Right atrium auricular region (tissue), 2 donors: ENCODE data around the gene PCSK9. TPM values are rescaled to one million over a fixed set of nuclear protein-coding genes. Genes with fewer than 3 reads are reported as not detected.

Source experiments
- DNase-seq: peaks from one replicate; pipeline ENCODE4 v3.0.0-alpha.2; 2019; ENCODE audit warnings: low spot score
- H3K27ac ChIP-seq, 2 donors: fragments of 200-600 bp; sonication (generic); 1 replicate in 1 of 2; 2 replicates in 1 of 2; pipeline ENCODE4 v1.5.1; 2016 to 2019
- H3K27me3 ChIP-seq, 2 donors: fragments of 200-600 bp; sonication (generic); one replicate each; pipeline versions ENCODE4 v1.5.1 to v1.6.0; 2017 to 2019
- H3K36me3 ChIP-seq: fragments of 200-600 bp; sonication (generic); one replicate; pipeline ENCODE4 v1.5.1; 2016
- H3K4me1 ChIP-seq, 2 donors: fragments of 200-600 bp; sonication (generic); one replicate each; pipeline versions ENCODE4 v1.5.1 to v1.6.0; 2017 to 2019
- H3K4me3 ChIP-seq, 2 donors: fragments of 200-600 bp; sonication (generic); 1 replicate in 1 of 2; 2 replicates in 1 of 2; pipeline ENCODE4 v1.5.1; 2017 to 2019; ENCODE audit warnings: mild to moderate bottlenecking in 1 of 2, moderate library complexity in 1 of 2
- H3K9me3 ChIP-seq, 2 donors: fragments of 200-600 bp; sonication (generic); one replicate each; pipeline ENCODE4 v1.5.1; 2019
- CTCF ChIP-seq, 2 donors: fragments of 200-600 bp; sonication (generic); IDR thresholded peaks; one replicate each; pipeline ENCODE4 v1.5.1; 2019; ENCODE audit warnings: antibody characterized with exemption in 2 of 2
- total RNA-seq, 2 donors: library from RNA; depleted of rRNA; stranded (reverse); fragments of >200 nt; gene quantifications; one replicate each; pipeline ENCODE4 v1.1.0, GENCODE V29; 2016

Gene PCSK9
- total RNA-seq, 2 donors from 2014 or later, result 0.47 TPM; not detected in 1

DNA sequence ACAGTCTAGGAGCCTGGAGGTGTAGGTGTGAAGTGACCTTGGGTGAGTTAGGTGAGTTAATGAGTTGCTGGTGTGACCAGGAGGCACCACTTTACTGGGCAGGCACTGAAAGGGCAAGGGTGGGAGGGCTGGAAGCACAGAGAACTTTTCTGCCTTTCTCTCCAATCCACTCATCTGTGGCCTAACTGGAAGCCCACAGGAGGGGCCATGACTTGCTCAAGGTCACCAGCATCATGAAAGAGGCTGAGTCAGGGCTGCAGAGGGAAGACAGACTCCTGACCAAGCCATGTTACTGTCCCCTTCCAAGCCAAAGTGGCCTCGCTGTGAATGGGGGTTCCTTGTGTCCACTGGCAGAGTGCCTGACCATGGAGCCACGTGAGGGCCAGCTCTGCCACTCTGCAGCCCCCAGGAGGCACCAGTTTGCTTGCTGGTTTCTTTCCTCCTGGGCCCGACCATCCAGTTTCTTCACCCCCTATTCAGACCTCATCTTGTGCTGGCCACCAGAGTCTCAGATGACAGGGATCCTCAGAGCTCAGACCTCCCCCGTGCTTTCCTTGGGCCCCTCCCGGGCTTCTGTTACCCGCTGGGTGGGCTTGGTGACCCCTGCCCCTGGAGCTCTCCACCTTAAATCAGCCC is 44.9 kb upstream of the PCSK9 start:
- Histone ChIP-seq H3K27ac (no peak overlapping the region), H3K9me3 (no peaks in the 10 kb centered on the region), H3K4me3 (no peak overlapping the region), H3K36me3 (no peaks in the 10 kb centered on the region), H3K27me3 (peaks cover 4 to 6% of the 10 kb centered on the region in 2 donors), H3K4me1 (peaks cover 0 to 7% of the 10 kb centered on the region in 2 donors)
- no peak for DNase-seq
- TF ChIP-seq CTCF (IDR thresholded peaks at IDR 0.05), result no peak

DNA sequence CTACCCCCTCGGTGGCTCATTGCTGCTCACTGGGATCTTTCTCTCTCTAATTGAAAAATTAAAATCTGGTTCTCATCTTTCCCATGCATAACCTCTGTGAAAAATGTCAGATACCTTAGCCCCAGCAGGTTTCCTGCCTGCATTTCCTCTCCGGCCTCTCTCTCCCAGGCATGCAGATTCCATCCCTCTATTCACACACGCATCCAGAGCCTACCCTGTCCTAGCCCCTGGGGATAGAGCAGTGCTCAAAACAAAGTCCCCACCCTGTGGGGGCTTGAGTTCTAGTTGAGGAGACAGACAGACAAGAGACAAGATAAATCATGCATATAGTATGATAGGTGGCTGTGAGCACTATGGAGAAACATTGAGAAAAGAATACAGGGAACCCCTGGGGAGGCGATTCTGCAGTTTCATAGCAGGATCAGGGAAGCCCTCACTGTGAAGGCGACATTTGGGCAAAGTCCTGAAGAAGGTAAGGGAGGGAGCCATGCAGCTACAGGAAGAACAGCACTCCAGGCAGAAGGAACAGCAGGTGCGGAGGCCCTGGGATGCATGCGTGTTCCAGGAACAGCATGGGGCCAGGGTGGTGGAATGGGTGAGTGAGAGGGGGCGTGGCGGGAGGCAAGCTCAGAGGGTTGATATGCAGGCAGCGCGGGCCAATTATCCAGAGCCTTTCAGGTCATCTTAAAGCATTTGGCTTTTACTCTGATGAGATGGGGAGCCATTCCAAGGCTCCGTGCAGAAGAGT is 44.2 kb upstream of the PCSK9 start:
- DNase-seq, result no peak
- Histone ChIP-seq H3K27me3 (peaks cover 4 to 6% of the 10 kb centered on the region in 2 donors), H3K4me3 (no peak overlapping the region), H3K36me3 (no peaks in the 10 kb centered on the region), H3K9me3 (no peaks in the 10 kb centered on the region), H3K4me1 (peaks cover 0 to 7% of the 10 kb centered on the region in 2 donors), H3K27ac (no peak overlapping the region)
- TF ChIP-seq CTCF (IDR thresholded peaks at IDR 0.05), result no peak

- Histone ChIP-seq H3K4me1 (peaks cover 0 to 7% of the 10 kb centered on the region in 2 donors), H3K27ac (no peak overlapping the region), H3K9me3 (no peaks in the 10 kb centered on the region), H3K36me3 (no peaks in the 10 kb centered on the region), H3K4me3 (no peak overlapping the region), H3K27me3 (peaks cover 4 to 6% of the 10 kb centered on the region in 2 donors)
- no peak for TF ChIP-seq CTCF (IDR thresholded peaks at IDR 0.05)
- DNase-seq, result no peak
Measured at GRCh38 chr1:54995835-54996234, 43.5 kb upstream of the PCSK9 start.

- peak; percentile 64 for DNase-seq
- no peaks in the 10 kb centered on the region for H3K36me3 ChIP-seq
- H3K27ac ChIP-seq, result no peak overlapping the region
- no peak overlapping the region for H3K4me3 ChIP-seq
- TF ChIP-seq CTCF (IDR thresholded peaks at IDR 0.05), result peak; percentile 72 to 83
- H3K9me3 ChIP-seq, result no peaks in the 10 kb centered on the region
- H3K4me1 ChIP-seq, result peaks cover 0 to 7% of the 10 kb centered on the region in 2 donors
- peaks cover 4 to 6% of the 10 kb centered on the region in 2 donors for H3K27me3 ChIP-seq
Measured at GRCh38 chr1:54996359-54996868, 42.9 kb upstream of the PCSK9 start.

DNA sequence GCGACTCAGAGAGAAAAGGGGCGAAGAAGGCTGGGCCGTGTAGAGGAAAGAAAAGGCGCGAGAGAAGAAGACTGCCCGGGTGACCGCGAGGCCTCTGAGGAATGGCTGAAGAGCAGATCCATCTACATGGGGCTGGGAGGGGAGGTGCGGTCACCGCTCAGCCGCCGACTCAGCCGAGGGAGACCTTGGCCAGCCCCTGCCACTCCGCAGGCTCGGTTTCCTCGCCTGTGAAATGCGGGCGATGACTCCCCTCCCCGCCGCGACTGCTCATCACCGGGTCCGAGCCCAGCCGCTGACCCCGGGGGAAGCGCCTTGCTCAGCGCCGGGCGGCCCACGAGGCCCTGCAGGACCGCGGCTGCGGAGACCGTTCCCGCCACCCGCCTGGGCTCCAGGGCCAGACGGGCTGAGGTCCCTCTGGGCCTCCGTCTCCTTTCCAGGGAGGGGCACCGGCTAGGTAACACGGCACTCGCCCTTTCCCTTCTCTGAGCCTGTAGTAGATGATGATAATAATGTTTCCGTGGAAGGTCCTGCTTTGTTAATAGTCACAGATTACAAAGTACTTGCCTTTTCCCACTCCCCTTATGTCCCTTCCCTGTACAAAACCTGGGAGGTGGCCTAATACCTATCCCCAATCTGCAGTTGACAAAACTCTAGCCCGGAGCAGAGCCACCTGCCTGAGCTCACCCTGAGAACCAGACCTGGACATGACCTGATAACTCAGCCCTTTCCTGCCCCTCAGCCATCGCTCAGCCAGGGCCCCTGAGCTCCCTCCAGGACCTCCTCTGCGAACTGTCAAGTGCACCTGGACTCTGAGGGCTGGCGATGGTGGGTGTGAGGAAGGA is 42.3 kb upstream of the PCSK9 start:
- H3K4me1 ChIP-seq, result peaks cover 0 to 7% of the 10 kb centered on the region in 2 donors
- no peak for TF ChIP-seq CTCF (IDR thresholded peaks at IDR 0.05)
- peaks cover 4 to 6% of the 10 kb centered on the region in 2 donors for H3K27me3 ChIP-seq
- DNase-seq, result no peak
- H3K27ac ChIP-seq, result no peak overlapping the region
- H3K9me3 ChIP-seq, result no peaks in the 10 kb centered on the region
- no peaks in the 10 kb centered on the region for H3K36me3 ChIP-seq
- no peak overlapping the region for H3K4me3 ChIP-seq
